Astrocyte (in vitro differentiated cells and primary cell): Measurements from ENCODE around the gene ATRN. TPM values are rescaled to one million over a fixed set of nuclear protein-coding genes. Genes with fewer than 3 reads are reported as not detected.

Experiments
- DNase-seq: peaks from one replicate; pipeline ENCODE4 v3.0.0-alpha.2; 2010; ENCODE audit warnings: low read depth
- FAIRE-seq: peaks from 2 replicates; lab custom pipeline; 2011; peaks lifted over from hg19 to GRCh38; lab: Jason Lieb, UNC
- H2AFZ ChIP-seq: 2 replicates; pipeline ENCODE4 v1.6.0; 2012; ENCODE audit warnings: low read depth, low read length, inconsistent platforms
- H3K27ac ChIP-seq: 2 replicates; pipeline ENCODE4 v1.5.1; 2011; ENCODE audit warnings: low read depth, low read length, inconsistent platforms
- H3K27me3 ChIP-seq: 2 replicates; pipeline ENCODE4 v1.6.0; 2011; ENCODE audit warnings: low read length, inconsistent platforms; ENCODE audit not compliant: insufficient read depth
- H3K36me3 ChIP-seq: 2 replicates; pipeline ENCODE4 v1.5.1; 2011; ENCODE audit warnings: low read length, inconsistent platforms; ENCODE audit not compliant: insufficient read depth
- H3K4me1 ChIP-seq: 2 replicates; pipeline ENCODE4 v1.5.1; 2011; ENCODE audit warnings: low read length, inconsistent platforms; ENCODE audit not compliant: insufficient read depth
- H3K4me2 ChIP-seq: 2 replicates; pipeline ENCODE4 v1.6.0; 2012; ENCODE audit warnings: low read length, inconsistent platforms
- H3K4me3 ChIP-seq: 2 replicates; pipeline ENCODE4 v1.5.1; 2011; ENCODE audit warnings: low read depth, mild to moderate bottlenecking, low read length, inconsistent platforms; ENCODE audit not compliant: insufficient read depth
- H3K79me2 ChIP-seq: 2 replicates; pipeline ENCODE4 v1.6.0; 2012; ENCODE audit warnings: mild to moderate bottlenecking, low read length, inconsistent platforms; ENCODE audit not compliant: insufficient read depth
- H3K9ac ChIP-seq: 2 replicates; pipeline ENCODE4 v1.6.0; 2012; ENCODE audit warnings: mild to moderate bottlenecking, low read length, inconsistent platforms
- H3K9me3 ChIP-seq: 2 replicates; pipeline ENCODE4 v1.5.1; 2012; ENCODE audit warnings: low read depth, mild to moderate bottlenecking, low read length, inconsistent platforms; ENCODE audit not compliant: insufficient read depth
- H4K20me1 ChIP-seq: 2 replicates; pipeline ENCODE4 v1.6.0; 2012; ENCODE audit warnings: low read length, inconsistent platforms; ENCODE audit not compliant: insufficient read depth
- H3K27ac Mint-ChIP-seq: one replicate; pipeline ENCODE4 v1.8.0; 2021; ENCODE audit warnings: mild to moderate bottlenecking, mixed read lengths; ENCODE audit not compliant: unreplicated experiment
- H3K27me3 Mint-ChIP-seq: one replicate; pipeline ENCODE4 v1.8.0; 2021; ENCODE audit warnings: low read depth, mixed read lengths; ENCODE audit not compliant: unreplicated experiment
- H3K36me3 Mint-ChIP-seq: one replicate; pipeline ENCODE4 v1.8.0; 2021; ENCODE audit warnings: low read depth, mixed read lengths; ENCODE audit not compliant: unreplicated experiment
- H3K4me1 Mint-ChIP-seq: one replicate; pipeline ENCODE4 v1.8.0; 2021; ENCODE audit warnings: low read depth, mixed read lengths; ENCODE audit not compliant: unreplicated experiment
- H3K4me3 Mint-ChIP-seq: one replicate; pipeline ENCODE4 v1.8.0; 2021; ENCODE audit warnings: mild to moderate bottlenecking, moderate library complexity, mixed read lengths; ENCODE audit not compliant: unreplicated experiment
- H3K9me3 Mint-ChIP-seq: one replicate; pipeline ENCODE4 v1.8.0; 2021; ENCODE audit warnings: mild to moderate bottlenecking, mixed read lengths; ENCODE audit not compliant: unreplicated experiment
- EZH2 ChIP-seq: IDR thresholded peaks from 2 replicates; pipeline ENCODE4 v1.6.1; 2012; ENCODE audit warnings: mild to moderate bottlenecking, low read length, inconsistent platforms; ENCODE audit not compliant: insufficient read depth
- total RNA-seq: library from RNA; stranded (reverse); gene quantifications from 2 replicates; pipeline ENCODE4 v1.2.1, GENCODE V29; 2021
- TF ChIP-seq, protein P1 (sequence below): IDR thresholded peaks from 2 replicates; pipeline ENCODE4 v1.5.1; 2011; ENCODE audit warnings: low read depth, mild to moderate bottlenecking, inconsistent platforms, low read length, moderate library complexity; ENCODE audit not compliant: insufficient read depth

ATRN gene
- total RNA-seq, 1 donor from 2014 or later, result 33.8 TPM

DNA sequence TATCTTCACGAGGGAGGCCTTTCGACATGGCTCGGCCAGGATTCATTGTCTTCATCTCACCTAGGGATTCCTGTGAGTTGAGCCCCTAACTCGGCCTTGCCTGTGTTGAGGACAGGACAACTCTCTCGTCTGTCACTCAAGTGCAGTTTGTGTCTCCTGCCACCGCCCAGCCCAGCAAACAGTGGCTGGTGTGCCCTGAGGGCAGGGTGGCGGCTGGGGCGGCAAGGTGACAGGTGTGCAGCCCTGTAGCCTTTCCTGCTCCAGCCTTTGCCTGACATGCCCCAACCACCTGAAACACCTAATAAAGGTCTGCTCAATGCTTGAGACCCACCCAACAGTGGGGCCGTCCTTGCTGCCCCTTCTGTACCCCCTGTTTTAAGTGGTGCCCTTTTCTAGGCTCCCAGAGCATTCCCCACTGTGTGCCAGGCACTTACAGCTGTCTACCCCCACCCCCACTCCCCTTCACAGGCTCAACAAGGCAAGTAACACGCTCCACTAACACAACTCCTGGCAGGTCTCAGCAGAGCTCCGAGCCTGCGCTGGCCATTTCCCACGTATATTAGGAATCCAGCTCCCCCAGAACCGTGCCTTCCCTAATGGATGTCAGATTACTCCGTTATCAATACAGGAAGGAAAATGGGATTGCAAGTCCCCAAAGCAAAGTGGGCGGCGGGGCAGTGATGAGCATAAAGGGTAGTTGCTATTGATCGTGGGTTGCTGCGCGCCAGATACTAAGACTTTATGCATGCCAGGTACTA lies 174.7 kb downstream of the ATRN start:
- H3K36me3 ChIP-seq, result no peaks in the 10 kb centered on the region
- no peaks in the 10 kb centered on the region for H3K79me2 ChIP-seq
- peaks cover 6% of the 10 kb centered on the region for H3K4me1 Mint-ChIP-seq
- no peak overlapping the region for H2AFZ ChIP-seq
- H3K27me3 Mint-ChIP-seq, result no peaks in the 10 kb centered on the region
- TF ChIP-seq, protein P1, sequence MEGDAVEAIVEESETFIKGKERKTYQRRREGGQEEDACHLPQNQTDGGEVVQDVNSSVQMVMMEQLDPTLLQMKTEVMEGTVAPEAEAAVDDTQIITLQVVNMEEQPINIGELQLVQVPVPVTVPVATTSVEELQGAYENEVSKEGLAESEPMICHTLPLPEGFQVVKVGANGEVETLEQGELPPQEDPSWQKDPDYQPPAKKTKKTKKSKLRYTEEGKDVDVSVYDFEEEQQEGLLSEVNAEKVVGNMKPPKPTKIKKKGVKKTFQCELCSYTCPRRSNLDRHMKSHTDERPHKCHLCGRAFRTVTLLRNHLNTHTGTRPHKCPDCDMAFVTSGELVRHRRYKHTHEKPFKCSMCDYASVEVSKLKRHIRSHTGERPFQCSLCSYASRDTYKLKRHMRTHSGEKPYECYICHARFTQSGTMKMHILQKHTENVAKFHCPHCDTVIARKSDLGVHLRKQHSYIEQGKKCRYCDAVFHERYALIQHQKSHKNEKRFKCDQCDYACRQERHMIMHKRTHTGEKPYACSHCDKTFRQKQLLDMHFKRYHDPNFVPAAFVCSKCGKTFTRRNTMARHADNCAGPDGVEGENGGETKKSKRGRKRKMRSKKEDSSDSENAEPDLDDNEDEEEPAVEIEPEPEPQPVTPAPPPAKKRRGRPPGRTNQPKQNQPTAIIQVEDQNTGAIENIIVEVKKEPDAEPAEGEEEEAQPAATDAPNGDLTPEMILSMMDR, result no peak
- TF ChIP-seq EZH2, result no peak
- H3K4me2 ChIP-seq, result no peak overlapping the region
- H3K9ac ChIP-seq, result no peak overlapping the region
- H3K27ac ChIP-seq, result no peak overlapping the region
- FAIRE-seq (no peak), DNase-seq (no peak)
- H3K27ac Mint-ChIP-seq, result no peak overlapping the region
- no peak overlapping the region for H3K4me3 ChIP-seq
- no peak overlapping the region for H3K4me3 Mint-ChIP-seq
- H4K20me1 ChIP-seq, result no peaks in the 10 kb centered on the region
- peaks cover 5% of the 10 kb centered on the region for H3K4me1 ChIP-seq
- peaks cover 26% of the 10 kb centered on the region for H3K36me3 Mint-ChIP-seq
- H3K9me3 Mint-ChIP-seq, result peaks cover 3% of the 10 kb centered on the region
- H3K9me3 ChIP-seq, result no peaks in the 10 kb centered on the region
- no peaks in the 10 kb centered on the region for H3K27me3 ChIP-seq

DNA sequence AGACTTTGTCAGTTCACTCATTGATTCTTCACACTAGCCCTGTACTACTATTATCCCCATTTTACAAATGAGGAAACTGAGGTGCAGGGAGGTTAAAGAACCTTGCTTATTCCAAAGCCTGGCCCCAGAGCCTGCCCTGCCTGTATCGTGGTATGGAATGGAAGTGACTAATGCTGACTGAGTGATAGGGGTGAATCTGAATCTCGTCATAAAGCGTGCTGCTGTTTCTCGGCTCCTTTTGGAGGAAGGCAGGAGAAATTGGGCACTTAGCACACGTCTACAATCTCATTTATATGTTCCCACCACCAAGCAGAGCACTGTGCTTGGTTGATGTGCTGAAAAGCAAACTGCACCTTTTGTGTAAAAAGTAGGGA lies 175.2 kb downstream of the ATRN start:
- TF ChIP-seq, protein P1, result no peak
- no peak for TF ChIP-seq EZH2

DNA sequence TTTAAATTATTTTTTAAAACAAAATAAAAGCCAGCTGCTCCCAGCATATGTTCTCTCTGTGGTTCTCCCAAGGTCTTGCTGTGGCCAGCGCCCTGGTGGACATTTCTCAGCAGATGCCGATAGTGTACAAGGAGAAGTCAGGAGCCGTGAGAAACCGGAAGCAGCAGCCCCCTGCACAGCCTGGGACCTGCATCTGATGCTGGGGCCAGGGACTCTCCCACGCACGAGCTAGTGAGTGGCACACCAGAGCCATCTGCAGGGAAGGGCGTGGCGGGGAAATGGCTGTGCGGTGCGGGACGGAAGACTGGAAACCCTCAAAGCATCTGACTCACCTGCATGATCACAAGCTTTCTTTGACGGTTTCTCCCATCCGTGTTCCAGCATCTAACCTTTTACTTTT lies 175.8 kb downstream of the ATRN start:
- no peaks in the 10 kb centered on the region for H3K9me3 ChIP-seq

More for the DNA sequence above, 175.2 kb downstream of the ATRN start:
- no peaks in the 10 kb centered on the region for H3K9me3 Mint-ChIP-seq
- H3K27me3 Mint-ChIP-seq, result no peaks in the 10 kb centered on the region
- H3K27ac Mint-ChIP-seq, result no peak overlapping the region
- Histone ChIP-seq H2AFZ (no peak overlapping the region), H4K20me1 (no peaks in the 10 kb centered on the region), H3K9me3 (no peaks in the 10 kb centered on the region), H3K4me3 (no peak overlapping the region), H3K27ac (no peak overlapping the region), H3K4me1 (peaks cover 5% of the 10 kb centered on the region), H3K4me2 (no peak overlapping the region), H3K36me3 (no peaks in the 10 kb centered on the region), H3K9ac (no peak overlapping the region), H3K27me3 (no peaks in the 10 kb centered on the region), H3K79me2 (no peaks in the 10 kb centered on the region)
- FAIRE-seq (no peak), DNase-seq (no peak)
- H3K4me1 Mint-ChIP-seq, result peaks cover 8% of the 10 kb centered on the region
- peaks cover 21% of the 10 kb centered on the region for H3K36me3 Mint-ChIP-seq
- H3K4me3 Mint-ChIP-seq, result no peak overlapping the region

More for the DNA sequence above, 175.8 kb downstream of the ATRN start:
- Mint-ChIP-seq H3K4me1 (peaks cover 14% of the 10 kb centered on the region), H3K27ac (no peak overlapping the region), H3K36me3 (peaks cover 21% of the 10 kb centered on the region), H3K27me3 (no peaks in the 10 kb centered on the region), H3K4me3 (no peak overlapping the region), H3K9me3 (no peaks in the 10 kb centered on the region)
- peaks cover 5% of the 10 kb centered on the region for H3K4me1 ChIP-seq
- no peaks in the 10 kb centered on the region for H4K20me1 ChIP-seq
- H3K4me2 ChIP-seq, result no peak overlapping the region
- no peaks in the 10 kb centered on the region for H3K79me2 ChIP-seq
- no peaks in the 10 kb centered on the region for H3K27me3 ChIP-seq
- no peak overlapping the region for H3K4me3 ChIP-seq
- no peak overlapping the region for H3K27ac ChIP-seq
- no peaks in the 10 kb centered on the region for H3K36me3 ChIP-seq
- TF ChIP-seq, protein P1, result no peak
- no peak for TF ChIP-seq EZH2
- no peak overlapping the region for H2AFZ ChIP-seq
- no peak for FAIRE-seq
- DNase-seq, result no peak
- H3K9ac ChIP-seq, result no peak overlapping the region
